ENCODE measurements around the gene RHBDL3.

GRCh38 chr17:32318071-32318470 lies 52.4 kb downstream of the RHBDL3 start:
- TF ChIP-seq CTCF (conservative IDR thresholded peaks at IDR 0.05) (no peak), EZH2 (IDR thresholded peaks at IDR 0.05; ENCODE audit: low read depth) (no peak)

All from PC-9 (cell line).